GM23338 (cell line): ENCODE results near the gene KRT37. TPM values are rescaled to one million over a fixed set of nuclear protein-coding genes. Genes with fewer than 3 reads are reported as not detected.

ENCODE experiments used
- ATAC-seq: fragments of 200-7000 bp; cut with Tn5 transposase; 3 replicates; pipeline ENCODE4 v1.9.1; 2020
- DNase-seq: peaks from one replicate; pipeline ENCODE4 v3.0.0-alpha.2; 2015; ENCODE audit warnings: low spot score
- H2AFZ ChIP-seq: fragments of 200-600 bp; sonication (generic); 2 replicates; pipeline ENCODE4 v1.8.0; 2016; ENCODE audit warnings: antibody characterized with exemption, mild to moderate bottlenecking, moderate library complexity
- H3F3A ChIP-seq: fragments of 200-600 bp; sonication (generic); replicated peaks from 2 replicates; pipeline ENCODE4 v1.8.0; 2017; ENCODE audit warnings: antibody characterized with exemption, mixed run types, low read depth
- H3K27ac ChIP-seq: fragments of 200-600 bp; sonication (generic); 2 replicates; pipeline ENCODE4 v1.6.1; 2016; ENCODE audit warnings: low read depth
- H3K27me3 ChIP-seq: fragments of 200-600 bp; sonication (generic); 2 replicates; pipeline ENCODE4 v1.8.0; 2016; ENCODE audit warnings: mild to moderate bottlenecking, mixed run types, moderate library complexity; ENCODE audit not compliant: insufficient read depth
- H3K36me3 ChIP-seq: fragments of 200-600 bp; sonication (generic); 2 replicates; pipeline ENCODE4 v1.8.0; 2016; ENCODE audit warnings: mild to moderate bottlenecking; ENCODE audit not compliant: insufficient read depth
- H3K4me1 ChIP-seq: fragments of 200-600 bp; sonication (generic); 2 replicates; pipeline ENCODE4 v1.8.0; 2016; ENCODE audit warnings: mild to moderate bottlenecking, moderate library complexity; ENCODE audit not compliant: insufficient read depth
- H3K4me2 ChIP-seq: fragments of 200-600 bp; sonication (generic); 2 replicates; pipeline ENCODE4 v1.7.1; 2017; ENCODE audit warnings: mixed run types
- H3K4me3 ChIP-seq: fragments of 200-600 bp; sonication (generic); 2 replicates; pipeline ENCODE4 v1.6.1; 2016; ENCODE audit warnings: mixed run types
- H3K79me2 ChIP-seq: fragments of 200-600 bp; sonication (generic); replicated peaks from 2 replicates; pipeline ENCODE4 v1.8.0; 2017; ENCODE audit warnings: mild to moderate bottlenecking; ENCODE audit not compliant: insufficient read depth
- H3K9me2 ChIP-seq: fragments of 200-600 bp; sonication (generic); 2 replicates; pipeline ENCODE4 v1.8.0; 2017; ENCODE audit not compliant: insufficient read depth
- H4K20me1 ChIP-seq: fragments of 200-600 bp; sonication (generic); replicated peaks from 2 replicates; pipeline ENCODE4 v1.8.0; 2017; ENCODE audit warnings: mild to moderate bottlenecking; ENCODE audit not compliant: insufficient read depth
- H3K27ac Mint-ChIP-seq: 2 replicates; pipeline ENCODE4 v1.8.0; 2020; ENCODE audit warnings: inconsistent platforms, mild to moderate bottlenecking, moderate library complexity, mixed read lengths
- H3K27me3 Mint-ChIP-seq: 3 replicates; pipeline ENCODE4 v1.8.0; 2022; ENCODE audit warnings: low read depth, mild to moderate bottlenecking, moderate library complexity, mixed read lengths, inconsistent platforms; ENCODE audit not compliant: insufficient read depth, poor library complexity
- H3K36me3 Mint-ChIP-seq: 3 replicates; pipeline ENCODE4 v1.8.0; 2021; ENCODE audit warnings: low read depth, mild to moderate bottlenecking, inconsistent platforms, moderate library complexity, mixed read lengths
- H3K4me1 Mint-ChIP-seq: 3 replicates; pipeline ENCODE4 v1.8.0; 2020; ENCODE audit warnings: mild to moderate bottlenecking, inconsistent platforms, mixed read lengths
- H3K4me3 Mint-ChIP-seq: 3 replicates; pipeline ENCODE4 v1.8.0; 2021; ENCODE audit warnings: moderate library complexity, mild to moderate bottlenecking, inconsistent platforms, mixed read lengths
- H3K9me3 Mint-ChIP-seq: 3 replicates; pipeline ENCODE4 v1.8.0; 2020; ENCODE audit warnings: moderate library complexity, mild to moderate bottlenecking, inconsistent platforms, mixed read lengths
- CREB1 ChIP-seq: fragments of 250-450 bp; sonication (Bioruptor Pico); IDR thresholded peaks from 2 replicates; pipeline ENCODE4 v1.5.0; 2020; ENCODE audit warnings: low read depth, mild to moderate bottlenecking, moderate library complexity
- ETS1 ChIP-seq: IDR thresholded peaks from 2 replicates; pipeline ENCODE4 v1.6.1; 2016; ENCODE audit warnings: antibody characterized with exemption
- EZH2 ChIP-seq: fragments of 200-600 bp; sonication (generic); IDR thresholded peaks from one replicate; pipeline ENCODE4 v1.8.0; 2017; ENCODE audit warnings: antibody characterized with exemption, mild to moderate bottlenecking, low read depth; ENCODE audit not compliant: unreplicated experiment
- JUNB ChIP-seq: IDR thresholded peaks from one replicate; pipeline ENCODE4 v1.6.1; 2016; ENCODE audit warnings: antibody characterized with exemption; ENCODE audit not compliant: unreplicated experiment
- POLR2AphosphoS5 ChIP-seq: IDR thresholded peaks from 2 replicates; pipeline ENCODE4 v1.6.1; 2016; ENCODE audit warnings: antibody characterized with exemption, low read depth
- STAT1 ChIP-seq: IDR thresholded peaks from one replicate; pipeline ENCODE4 v1.6.1; 2016; ENCODE audit warnings: antibody characterized with exemption; ENCODE audit not compliant: unreplicated experiment
- ZNF114 ChIP-seq: fragments of 250-450 bp; sonication (Bioruptor Pico); IDR thresholded peaks from 2 replicates; pipeline ENCODE4 v1.5.0; 2020; ENCODE audit warnings: mild to moderate bottlenecking, moderate library complexity
- ZNF331 ChIP-seq: fragments of 250-450 bp; sonication (Bioruptor Pico); IDR thresholded peaks from 2 replicates; pipeline ENCODE4 v1.5.0; 2020; ENCODE audit warnings: low read depth, mild to moderate bottlenecking, moderate library complexity
- ZNF462 ChIP-seq: fragments of 250-450 bp; sonication (Bioruptor Pico); IDR thresholded peaks from 2 replicates; pipeline ENCODE4 v1.5.0; 2020; ENCODE audit warnings: mild to moderate bottlenecking, moderate library complexity
- polyA plus RNA-seq: library from polyadenylated mRNA; unstranded; fragments of >200 nt; fragmentation: Nextera tagmentation; extraction: Ambion mirVana; gene quantifications from 2 replicates; pipeline ENCODE4 v1.2.1, GENCODE V29; 2016
- total RNA-seq: library from RNA; depleted of rRNA; stranded (reverse); fragments of >200 nt; shearing (Covaris generic); gene quantifications from 2 replicates; pipeline ENCODE4 v1.2.3, GENCODE V29; 2014

The KRT37 gene
- total and polyA plus RNA-seq, 2 experiments from 2014 or later = not detected

- Mint-ChIP-seq H3K27me3 (peaks cover 3% of the 10 kb centered on the region), H3K27ac (no peak overlapping the region), H3K36me3 (no peaks in the 10 kb centered on the region), H3K9me3 (no peaks in the 10 kb centered on the region), H3K4me1 (peaks cover 31% of the 10 kb centered on the region), H3K4me3 (no peak overlapping the region)
- Histone ChIP-seq H3K36me3 (no peaks in the 10 kb centered on the region), H4K20me1 (no peaks in the 10 kb centered on the region), H3F3A (no peaks in the 10 kb centered on the region), H3K79me2 (no peaks in the 10 kb centered on the region), H3K4me1 (peaks cover 12% of the 10 kb centered on the region; the same call in 1 of the 2 replicates), H3K27me3 (no peaks in the 10 kb centered on the region), H3K9me2 (peaks cover 11% of the 10 kb centered on the region), H2AFZ (no peak overlapping the region), H3K4me2 (no peak overlapping the region), H3K27ac (no peak overlapping the region), H3K4me3 (no peak overlapping the region)
- DNase-seq (no peak), ATAC-seq (no peak)
- no peak for TF ChIP-seq CREB1
- no peak for TF ChIP-seq STAT1
- no peak for TF ChIP-seq EZH2
- no peak for TF ChIP-seq ZNF114 (CRISPR knock-in tag)
- TF ChIP-seq ETS1 = no peak
- TF ChIP-seq POLR2AphosphoS5 = no peak
- no peak for TF ChIP-seq ZNF331 (CRISPR knock-in tag)
- no peak for TF ChIP-seq JUNB
- no peak for TF ChIP-seq ZNF462 (CRISPR knock-in tag)
These were observed 9.0 kb downstream of the KRT37 start for GRCh38 chr17:41415411-41415810.
